Measurements from ENCODE around the gene RBM33. TPM values are rescaled to one million over a fixed set of nuclear protein-coding genes. Genes with fewer than 3 reads are reported as not detected.

Gene RBM33
- total and polyA plus RNA-seq, 2 of the 4 experiments (the other 2 are of a cell fraction), result 7.3 to 10.8 TPM

DNA sequence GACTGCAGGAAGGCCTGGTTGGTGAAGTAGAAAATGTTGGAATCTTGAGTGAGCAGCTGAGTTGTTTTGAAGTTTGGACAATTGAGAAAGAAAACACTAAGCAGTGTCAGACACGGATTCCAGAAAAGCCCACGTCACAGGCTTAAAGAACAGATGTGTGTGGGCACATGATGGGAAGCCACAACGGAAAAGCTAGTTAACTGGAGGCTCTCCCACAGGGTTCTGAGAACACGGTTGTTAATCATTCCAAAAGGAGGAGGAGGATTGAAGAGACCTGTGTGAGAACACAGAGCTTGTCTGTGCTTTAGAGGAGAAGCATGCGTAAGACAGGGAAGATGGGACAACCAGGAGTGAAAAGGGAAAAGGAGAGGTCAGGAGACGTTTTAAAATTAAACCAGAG is 125.2 kb downstream of the RBM33 start:
- no peak overlapping the region for H2AK5ac ChIP-seq (ENCODE audit: low read depth, low read length)
- no peaks in the 10 kb centered on the region for H3K9me1 ChIP-seq (ENCODE audit: insufficient read depth, low read length)
- H3K9ac ChIP-seq (ENCODE audit: low read depth, low read length), result no peak overlapping the region
- no peaks in the 10 kb centered on the region for H3K27me3 ChIP-seq (ENCODE audit: control insufficient read depth, insufficient read depth, low read length)
- no peak overlapping the region for H3K4me3 ChIP-seq (ENCODE audit: insufficient read depth, low read depth, low read length)
- no peak overlapping the region for H4K8ac ChIP-seq (ENCODE audit: low read depth in 2 of 2, low read length in 2 of 2)
- dilution Hi-C loops (cut with HindIII; ENCODE audit: low sequenced_read_pairs, unreplicated experiment), result no loop called here
- no peak for DNase-seq
- peaks cover 7 to 22% of the 10 kb centered on the region in 2 experiments for H3K79me1 ChIP-seq (ENCODE audit: low read depth in 1 of 2, low read length in 2 of 2)
- intact Hi-C loops (cut with micrococcal nuclease), result loop anchor here (2.0 to 5.0 kb wide), 2 partner anchors 389 to 842 kb away; no protein-coding TSS in a partner anchor
- no peak overlapping the region for H2BK5ac ChIP-seq (ENCODE audit: low read depth, low read length, poor library complexity, severe bottlenecking)
- H3K36me3 ChIP-seq (ENCODE audit: control insufficient read depth, insufficient read depth, low read length), result peaks cover 42% of the 10 kb centered on the region
- no peak for ATAC-seq (ENCODE audit: low read depth)
- no peak overlapping the region for H2BK20ac ChIP-seq (ENCODE audit: low read depth, low read length)
- no peak overlapping the region for H2BK15ac ChIP-seq (ENCODE audit: low read depth, low read length)
- H4K91ac ChIP-seq (ENCODE audit: insufficient read depth, low read depth, low read length), result no peak overlapping the region
- no peaks in the 10 kb centered on the region for H3K9me3 ChIP-seq (ENCODE audit: control insufficient read depth, insufficient read depth, low read length)
- no peak overlapping the region for H3K18ac ChIP-seq (ENCODE audit: low read depth, low read length)
- WGBS, 2 experiments (ENCODE audit: extremely low coverage in 2 of 2, insufficient read length in 1 of 2), result 91% methylated on average over 5 of the region's 6 CpGs; no CpG with 5 or more reads in 1 of the 2 experiments
- H3K4me1 ChIP-seq (ENCODE audit: control insufficient read depth, insufficient read depth, low read length), result no peaks in the 10 kb centered on the region
- TF ChIP-seq MXI1 (IDR thresholded peaks at IDR 0.05; ENCODE audit: borderline replicate concordance, low read depth, low read length) (no peak), CEBPB (IDR thresholded peaks at IDR 0.05; ENCODE audit: low read depth, low read length) (no peak), MAFK (IDR thresholded peaks at IDR 0.05; ENCODE audit: low read depth, low read length) (no peak), RCOR1 (IDR thresholded peaks at IDR 0.05; ENCODE audit: insufficient replicate concordance, low read length) (no peak), MAZ (IDR thresholded peaks at IDR 0.05; ENCODE audit: borderline replicate concordance, low read depth, low read length) (no peak), NFE2L2 (IDR thresholded peaks at IDR 0.05; ENCODE audit: low read depth, low read length) (no peak), CTCF (conservative IDR thresholded peaks at IDR 0.05; ENCODE audit: low read depth, low read length) (no peak), FOS (IDR thresholded peaks at IDR 0.05; ENCODE audit: low read depth, low read length) (no peak), CHD1 (IDR thresholded peaks at IDR 0.05; ENCODE audit: low read depth, low read length) (no peak), POLR2A (IDR thresholded peaks at IDR 0.05; ENCODE audit: low read depth, low read length) (no peak), BHLHE40 (IDR thresholded peaks at IDR 0.05; ENCODE audit: low read depth, low read length) (no peak), ELK1 (IDR thresholded peaks at IDR 0.05; ENCODE audit: borderline replicate concordance, low read depth, low read length) (no peak), RAD21 (IDR thresholded peaks at IDR 0.05; ENCODE audit: low read length) (no peak), RFX5 (IDR thresholded peaks at IDR 0.05; ENCODE audit: low read depth, low read length) (no peak), SMC3 (IDR thresholded peaks at IDR 0.05; ENCODE audit: low read depth, low read length) (no peak)
- TF ChIP-seq, protein P1, sequence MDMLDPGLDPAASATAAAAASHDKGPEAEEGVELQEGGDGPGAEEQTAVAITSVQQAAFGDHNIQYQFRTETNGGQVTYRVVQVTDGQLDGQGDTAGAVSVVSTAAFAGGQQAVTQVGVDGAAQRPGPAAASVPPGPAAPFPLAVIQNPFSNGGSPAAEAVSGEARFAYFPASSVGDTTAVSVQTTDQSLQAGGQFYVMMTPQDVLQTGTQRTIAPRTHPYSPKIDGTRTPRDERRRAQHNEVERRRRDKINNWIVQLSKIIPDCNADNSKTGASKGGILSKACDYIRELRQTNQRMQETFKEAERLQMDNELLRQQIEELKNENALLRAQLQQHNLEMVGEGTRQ (IDR thresholded peaks at IDR 0.05; ENCODE audit: low read depth, low read length), result no peak
- H2BK120ac ChIP-seq (ENCODE audit: low read depth, low read length), result no peak overlapping the region
- no peak overlapping the region for H3K4ac ChIP-seq (ENCODE audit: low read depth, low read length)
- POLR2A ChIA-PET (ENCODE audit: unreplicated experiment), result no interaction called here
- CTCF ChIA-PET, result no interaction called here
- no peak overlapping the region for H3K4me2 ChIP-seq (ENCODE audit: low read depth, low read length)
- peaks cover 3% of the 10 kb centered on the region; the same call in 1 of the 2 replicates for H4K20me1 ChIP-seq (ENCODE audit: insufficient read depth, low read length)
- no peak overlapping the region for H3K23ac ChIP-seq (ENCODE audit: low read depth, low read length)
- BruUV-seq (replicated peaks), result no TSS peak
- H3K14ac ChIP-seq (replicated peaks; ENCODE audit: low read depth, low read length), result no peak overlapping the region
- in situ Hi-C loops (cut with MboI; ENCODE audit: low sequenced_read_pairs), result loop anchor here (25.0 kb wide), 1 partner anchor 382 kb away; no protein-coding TSS in a partner anchor
- H3K56ac ChIP-seq (ENCODE audit: extremely low read depth, insufficient read depth, low read length), result no peak overlapping the region
- no peak overlapping the region for H4K5ac ChIP-seq (ENCODE audit: low read depth, low read length)
- no peak overlapping the region for H2AK9ac ChIP-seq (replicated peaks; ENCODE audit: low read depth, low read length, poor library complexity)
- H3K27ac ChIP-seq (ENCODE audit: insufficient read depth, low read length), result no peak overlapping the region
- H2AFZ ChIP-seq (replicated peaks; ENCODE audit: low read length, poor library complexity), result no peak overlapping the region
